GM20431 (cell line): ENCODE data around the gene KRTAP12-1.
"Not testable (repeated sequence)": the region's sequence is repeated elsewhere in the genome, so short reads cannot be mapped to it uniquely, and the experiment has no call there.

Experiments used
- in situ Hi-C: fragments of 300-500 bp; cut with MseI, MboI; formaldehyde crosslinking; loops from one replicate; pipeline ENCODE4 v1.15.0; 2020; ENCODE audit warnings: low sequenced_read_pairs; ENCODE audit not compliant: unreplicated experiment

The KRTAP12-1 gene

DNA sequence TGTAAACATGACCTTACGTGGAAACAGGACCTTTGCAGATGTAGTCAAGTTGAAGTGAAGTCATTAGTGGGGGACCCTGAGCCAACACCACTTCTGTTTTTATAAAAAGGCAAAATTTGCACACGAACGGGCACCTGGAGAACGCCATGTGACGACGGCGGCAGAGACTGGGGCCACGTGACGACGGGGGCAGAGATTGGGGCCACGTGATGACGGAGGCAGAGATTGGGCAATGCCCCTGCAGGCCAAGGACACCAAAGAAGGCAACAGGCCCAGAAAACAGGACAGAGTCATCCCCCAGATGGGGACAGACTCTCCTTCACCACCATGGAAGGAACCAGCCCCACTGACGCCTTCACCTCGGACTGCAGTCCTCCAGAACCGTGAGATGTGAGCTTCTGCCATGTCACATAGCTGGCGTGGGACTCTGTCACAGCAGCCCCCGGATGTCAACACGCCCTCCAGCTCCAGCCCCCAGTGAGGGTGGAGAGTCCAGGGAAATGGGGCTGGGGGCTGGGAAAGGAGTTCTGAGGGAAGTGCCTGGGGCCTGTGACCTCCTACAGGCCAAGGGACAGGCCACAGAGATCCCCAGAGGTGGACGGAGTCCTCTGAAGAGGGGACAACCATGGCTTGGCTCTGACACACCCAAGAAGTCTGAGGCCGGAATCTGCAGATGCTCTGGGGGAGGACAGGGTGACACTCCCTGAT, 31.5 kb downstream of the KRTAP12-1 start:
- in situ Hi-C loops, result no loop called here

DNA sequence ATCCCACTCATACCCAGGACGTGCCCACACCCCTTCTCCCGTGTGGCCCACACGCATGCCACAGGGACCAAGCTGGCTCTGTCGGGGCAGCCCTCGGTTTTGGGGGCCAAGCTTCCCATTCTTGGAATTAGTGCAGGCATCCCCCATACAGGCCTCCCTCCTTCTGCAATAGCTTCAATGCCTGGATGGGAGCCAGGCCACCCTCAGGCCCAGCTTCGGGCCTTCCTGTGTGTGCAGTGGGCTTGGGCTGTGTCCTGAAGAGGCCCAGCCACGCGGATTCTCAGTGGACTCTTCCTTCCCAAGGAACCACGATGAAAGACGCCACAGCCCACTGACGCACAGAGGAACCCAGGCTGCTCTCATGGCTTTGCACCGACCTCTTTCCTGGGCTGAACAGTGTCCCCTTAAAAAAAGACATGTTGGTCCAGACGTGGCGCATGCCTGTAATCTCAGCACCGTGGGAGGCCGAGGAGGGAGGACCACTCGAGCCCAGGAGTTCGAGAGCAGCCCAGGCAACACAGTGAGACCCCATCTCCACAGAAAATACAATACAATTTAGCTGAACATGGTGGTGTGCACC, 32.4 kb downstream of the KRTAP12-1 start:
- in situ Hi-C loops, result no loop called here

DNA sequence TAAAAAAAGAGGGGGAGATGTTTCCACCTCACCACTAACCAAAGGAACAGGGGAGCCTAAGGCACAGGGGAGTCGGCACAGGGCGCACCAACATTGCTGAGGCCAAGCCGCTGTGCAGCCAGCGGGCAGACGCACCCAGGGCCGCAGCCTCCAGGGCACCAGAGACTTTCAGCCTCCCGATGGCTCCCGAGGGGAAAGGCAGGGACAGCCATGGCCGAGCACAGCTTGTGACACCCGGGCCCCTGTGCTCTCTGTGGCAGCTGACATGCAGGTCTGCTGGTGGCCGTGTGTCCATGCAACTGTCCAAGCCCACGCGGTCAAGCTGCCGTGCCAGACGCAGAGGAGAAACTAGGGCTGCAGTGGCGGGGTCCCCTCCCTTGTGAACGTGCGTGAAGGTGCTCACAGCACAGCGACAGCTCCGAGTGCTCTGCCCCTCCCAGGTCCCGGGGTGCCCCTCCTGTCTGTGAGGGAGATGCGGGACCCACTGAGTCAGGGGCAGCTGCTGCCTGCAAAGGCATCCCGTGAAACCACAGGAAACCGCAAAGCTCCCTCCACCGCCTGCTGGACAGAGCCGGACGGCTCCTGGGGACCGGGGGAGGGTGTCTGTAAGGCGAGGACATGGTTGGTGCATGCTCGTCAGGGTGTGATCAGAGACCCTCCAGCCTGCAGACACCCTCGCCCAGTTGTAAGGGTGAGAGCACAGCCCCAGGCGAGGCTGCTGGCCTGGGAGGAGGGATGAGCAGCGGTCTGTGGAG, 33.2 kb downstream of the KRTAP12-1 start:
- in situ Hi-C loops, result no loop called here

DNA sequence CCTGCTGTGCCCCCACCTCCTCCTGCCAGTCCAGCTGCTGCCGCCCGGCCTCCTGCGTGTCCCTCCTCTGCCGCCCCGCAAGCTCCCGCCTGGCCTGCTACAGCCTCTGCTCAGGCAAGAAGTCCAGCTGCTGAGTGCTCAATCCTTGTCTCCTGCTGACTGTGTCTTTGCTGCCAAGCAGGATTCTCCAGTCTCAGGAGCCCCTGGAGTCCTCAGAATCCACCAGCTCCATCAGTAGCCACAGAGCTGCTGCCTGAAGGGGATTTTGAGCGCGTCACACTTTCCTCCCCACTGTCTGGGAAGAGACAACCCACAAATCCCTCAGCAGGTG, 34.8 kb downstream of the KRTAP12-1 start:
- in situ Hi-C loops, result no loop called here

DNA sequence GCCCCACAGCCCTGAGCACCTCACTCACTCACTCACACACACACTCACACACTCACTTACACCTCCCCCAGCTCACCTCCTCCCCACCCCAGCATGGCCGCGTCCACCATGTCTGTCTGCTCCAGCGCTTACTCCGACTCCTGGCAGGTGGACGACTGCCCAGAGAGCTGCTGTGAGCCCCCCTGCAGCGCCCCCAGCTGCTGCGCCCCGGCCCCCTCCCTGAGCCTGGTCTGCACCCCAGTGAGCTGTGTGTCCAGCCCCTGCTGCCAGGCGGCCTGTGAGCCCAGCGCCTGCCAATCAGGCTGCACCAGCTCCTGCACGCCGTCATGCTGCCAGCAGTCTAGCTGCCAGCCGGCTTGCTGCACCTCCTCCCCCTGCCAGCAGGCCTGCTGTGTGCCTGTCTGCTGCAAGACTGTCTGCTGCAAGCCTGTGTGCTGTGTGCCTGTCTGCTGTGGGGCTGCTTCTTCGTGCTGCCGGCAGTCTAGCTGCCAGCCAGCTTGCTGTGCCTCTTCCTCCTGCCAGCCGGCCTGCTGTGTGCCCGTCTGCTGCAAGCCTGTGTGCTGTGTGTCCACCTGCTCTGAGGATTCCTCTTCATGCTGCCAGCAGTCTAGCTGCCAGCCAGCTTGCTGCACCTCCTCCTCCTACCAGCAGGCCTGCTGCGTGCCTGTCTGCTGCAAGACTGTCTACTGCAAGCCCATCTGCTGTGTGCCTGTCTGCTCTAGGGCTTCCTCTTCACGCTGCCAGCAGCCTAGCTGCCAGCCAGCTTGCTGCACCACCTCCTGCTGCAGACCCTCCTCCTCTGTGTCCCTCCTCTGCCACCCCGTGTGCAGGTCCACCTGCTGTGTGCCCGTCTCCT, 35.4 kb downstream of the KRTAP12-1 start, which contains the start of gene KRTAP10-11:
KRTAP10-11 (plus strand) TSS at position 49 of the 856 bp plus-strand sequence; CDS start at position 94, 45 bp downstream.
- in situ Hi-C loops, result not testable (repeated sequence)

DNA sequence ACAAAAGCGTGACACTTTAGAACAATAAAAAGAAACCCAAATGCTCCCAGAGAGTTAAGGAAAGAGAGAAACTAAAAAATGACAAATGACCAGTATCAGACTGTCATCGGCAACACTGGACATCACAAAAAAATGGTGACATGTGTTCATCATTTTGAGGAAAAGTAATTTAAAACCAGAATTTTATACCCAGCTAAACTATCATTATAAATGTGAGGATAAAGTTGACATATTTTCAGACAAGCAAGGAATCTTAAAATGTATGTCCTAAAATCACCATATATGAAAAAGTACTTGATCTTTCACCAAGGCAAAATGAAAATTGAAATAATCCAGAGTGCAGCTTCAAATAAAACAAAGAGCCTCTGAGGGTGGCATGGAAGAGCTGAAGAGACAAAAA, 37.1 kb downstream of the KRTAP12-1 start:
- in situ Hi-C loops, result no loop called here

DNA sequence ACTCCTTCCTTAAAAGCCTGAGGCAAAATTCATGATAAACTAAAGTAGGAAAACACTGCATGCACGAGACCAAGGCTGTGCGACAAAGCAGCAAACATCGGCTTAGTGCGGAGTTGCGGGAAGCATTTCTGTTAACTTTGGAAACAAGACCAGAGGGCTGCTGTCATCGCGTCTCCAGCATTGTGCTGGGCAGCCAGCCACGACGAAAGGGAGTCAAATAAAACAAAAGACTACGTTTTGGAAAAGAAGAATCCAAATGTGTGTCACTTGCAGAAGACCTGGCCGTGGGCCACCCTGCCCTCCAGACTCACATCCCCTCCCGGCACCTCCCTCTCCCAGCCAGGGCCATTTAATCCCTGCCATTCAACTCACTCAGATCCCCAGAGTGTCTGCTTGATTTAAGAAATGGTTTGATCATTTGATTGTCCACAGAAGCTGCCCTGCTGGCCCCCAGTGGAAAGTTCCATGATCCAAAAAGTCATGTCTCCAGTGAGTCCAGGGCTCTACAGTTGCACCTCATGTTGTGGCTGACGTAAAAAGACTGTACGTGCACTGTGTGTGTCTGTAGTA, 38.1 kb downstream of the KRTAP12-1 start:
- in situ Hi-C loops, result no loop called here

DNA sequence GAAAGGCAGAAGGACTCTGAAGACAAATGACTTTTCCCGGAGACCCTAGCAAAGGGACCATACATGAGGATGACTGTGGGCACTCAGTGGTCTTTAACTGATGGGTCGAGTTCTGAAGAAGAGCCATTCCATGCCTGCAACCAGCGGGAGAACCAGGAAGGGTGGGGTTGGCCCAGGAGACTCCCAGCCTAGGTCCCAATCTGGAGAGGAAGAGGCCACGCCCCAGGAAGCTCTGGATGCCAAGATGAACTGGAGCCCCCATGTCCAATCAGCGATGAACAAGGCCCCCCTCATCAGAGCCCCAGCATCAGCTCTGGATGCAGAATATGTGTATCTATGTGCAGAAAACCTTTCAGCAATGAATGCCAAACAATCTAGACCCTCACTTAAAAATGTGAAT, 41.2 kb downstream of the KRTAP12-1 start:
- in situ Hi-C loops, result no loop called here

DNA sequence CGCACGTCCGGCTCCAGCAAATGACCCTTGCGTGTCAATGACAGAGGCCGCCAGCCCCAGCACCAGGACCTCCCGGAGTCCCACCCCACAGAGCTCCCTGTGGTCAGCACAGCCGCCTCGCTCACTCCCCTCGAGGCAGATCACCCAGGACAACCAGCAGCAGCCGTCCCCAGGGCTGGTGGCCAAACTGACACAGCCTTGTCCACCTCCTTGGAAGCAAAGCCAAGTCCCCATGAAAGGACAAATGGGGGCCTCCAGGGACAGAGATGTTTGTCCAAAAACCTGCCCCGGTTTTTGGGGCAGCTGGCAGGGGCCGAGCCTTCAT, 42.7 kb downstream of the KRTAP12-1 start:
- in situ Hi-C loops, result no loop called here

DNA sequence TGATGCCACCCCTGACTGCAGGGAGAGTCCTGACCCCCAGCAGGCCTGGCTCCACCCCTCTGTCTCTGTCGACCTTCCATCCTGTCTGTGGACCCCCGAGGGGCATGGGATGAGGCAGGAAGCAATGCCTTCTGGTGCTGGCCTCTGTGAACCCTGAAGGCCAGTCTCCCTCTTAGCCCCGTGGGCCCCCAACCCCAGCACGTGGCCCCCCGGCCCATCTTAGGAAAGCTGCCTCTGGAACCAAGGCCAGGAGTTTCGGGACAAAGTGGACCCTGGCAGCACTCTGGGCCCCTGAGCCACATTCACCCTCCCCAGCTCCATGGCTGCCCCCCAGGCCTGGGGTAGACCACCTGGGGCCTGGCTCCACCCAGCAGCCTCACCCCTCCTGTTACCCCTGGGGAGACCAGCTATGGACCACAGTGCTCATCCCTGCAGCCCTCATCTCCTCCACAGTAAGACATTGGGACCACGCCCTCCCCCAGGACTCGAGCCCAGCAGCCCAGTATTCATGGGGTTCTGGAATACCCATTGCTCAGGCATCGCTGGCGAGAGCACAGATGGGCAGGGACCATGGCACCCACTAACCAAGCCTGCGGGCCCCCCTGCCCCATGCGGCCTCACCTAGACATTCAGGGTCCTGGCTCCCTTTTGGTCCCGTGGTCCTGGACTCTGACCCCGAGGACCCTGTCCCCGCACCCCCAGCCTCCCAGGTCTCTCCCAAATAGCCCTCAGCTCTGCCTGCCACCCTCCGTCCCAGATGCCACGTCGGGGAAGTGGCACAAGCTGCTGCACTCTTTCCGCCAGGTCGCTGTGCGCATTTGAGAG, 43.2 kb downstream of the KRTAP12-1 start:
- in situ Hi-C loops, result not testable (repeated sequence)

DNA sequence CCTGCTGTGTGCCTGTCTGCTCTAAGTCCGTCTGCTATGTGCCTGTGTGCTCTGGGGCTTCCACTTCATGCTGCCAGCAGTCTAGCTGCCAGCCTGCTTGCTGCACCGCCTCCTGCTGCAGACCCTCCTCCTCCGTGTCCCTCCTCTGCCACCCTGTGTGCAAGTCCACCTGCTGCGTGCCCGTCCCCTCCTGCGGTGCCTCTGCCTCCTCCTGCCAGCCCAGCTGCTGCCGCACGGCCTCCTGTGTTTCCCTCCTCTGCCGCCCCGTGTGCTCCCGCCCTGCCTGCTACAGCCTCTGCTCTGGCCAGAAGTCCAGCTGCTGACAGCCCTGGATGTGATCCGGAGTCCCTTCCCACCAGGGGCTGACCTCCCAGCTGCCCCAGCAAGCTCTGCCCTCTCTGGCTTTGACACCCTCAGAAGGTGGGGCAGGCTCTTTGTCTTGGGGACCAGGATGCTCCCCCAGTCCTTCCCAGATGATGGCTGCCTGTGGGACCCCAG, 44.1 kb downstream of the KRTAP12-1 start:
- in situ Hi-C loops, result not testable (repeated sequence)

DNA sequence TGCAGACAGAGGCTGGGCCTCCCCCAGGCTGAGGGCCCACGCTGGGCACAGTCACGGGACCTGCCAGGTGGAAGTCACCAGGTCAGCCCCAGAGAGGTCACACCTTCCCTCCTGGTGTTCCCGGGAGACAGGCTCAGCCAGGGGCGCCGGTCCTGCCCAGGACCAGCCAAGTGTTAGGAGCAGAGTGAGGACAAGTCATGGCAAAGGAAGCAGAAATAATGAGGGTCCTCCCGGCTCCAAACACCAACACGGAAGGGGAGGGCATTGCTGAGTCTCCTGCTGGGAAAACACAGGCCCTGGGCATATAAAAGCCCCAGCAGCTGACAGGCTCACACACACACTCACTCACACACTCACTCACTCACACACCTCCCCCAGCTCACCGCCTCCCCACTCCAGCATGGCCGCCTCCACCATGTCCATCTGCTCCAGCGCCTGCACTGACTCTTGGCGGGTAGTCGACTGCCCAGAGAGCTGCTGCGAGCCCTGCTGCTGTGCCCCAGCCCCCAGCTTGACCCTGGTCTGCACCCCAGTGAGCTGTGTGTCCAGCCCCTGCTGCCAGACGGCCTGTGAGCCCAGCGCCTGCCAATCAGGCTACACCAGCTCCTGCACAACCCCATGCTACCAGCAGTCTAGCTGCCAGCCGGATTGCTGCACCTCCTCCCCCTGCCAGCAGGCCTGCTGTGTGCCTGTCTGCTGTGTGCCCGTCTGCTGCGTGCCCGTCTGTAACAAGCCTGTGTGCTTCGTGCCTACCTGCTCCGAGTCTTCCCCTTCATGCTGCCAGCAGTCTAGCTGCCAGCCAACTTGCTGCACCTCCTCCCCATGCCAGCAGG, 44.7 kb downstream of the KRTAP12-1 start, which contains the start of gene KRTAP10-10:
KRTAP10-10 (plus strand) TSS at position 339 of the 833 bp plus-strand sequence; CDS start at position 401, 62 bp downstream.
- in situ Hi-C loops, result no loop called here

DNA sequence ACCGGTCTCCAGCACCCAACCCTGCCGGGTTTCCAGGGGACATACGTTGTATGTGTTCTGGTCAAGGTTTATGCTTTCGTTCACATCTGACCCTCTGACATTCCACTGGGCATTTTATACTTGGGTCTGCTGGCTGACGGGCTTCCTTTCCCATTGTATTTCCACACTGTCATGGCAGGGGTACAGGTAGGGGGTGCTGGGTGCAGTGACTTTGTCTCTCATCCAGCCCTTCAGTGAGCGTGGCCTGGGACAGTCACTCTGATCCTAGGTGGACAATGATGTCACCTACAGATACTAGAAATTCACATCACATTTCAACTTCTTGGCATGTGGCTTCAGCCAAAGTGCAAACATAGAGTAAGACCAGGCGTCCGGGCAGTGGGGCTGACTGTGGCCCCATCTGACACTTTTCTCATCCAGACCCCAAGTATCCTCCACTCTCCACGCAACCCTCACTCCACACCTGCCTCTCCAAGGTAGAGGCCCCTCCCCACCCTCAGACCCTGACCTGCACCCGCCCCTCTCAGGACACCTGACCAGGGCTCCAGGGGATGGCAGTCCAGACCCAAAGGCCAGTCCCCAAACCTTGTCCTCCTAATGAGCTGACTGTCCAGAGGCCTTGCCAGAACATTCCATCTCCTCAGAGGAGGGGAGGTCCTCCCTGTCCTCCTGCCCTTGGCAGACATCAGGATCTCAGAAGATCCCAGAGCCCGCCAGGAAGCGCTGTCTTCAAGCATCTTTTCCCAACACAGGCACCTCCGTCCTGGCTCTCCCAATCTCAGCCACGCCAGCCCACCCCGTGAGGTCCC, 45.5 kb downstream of the KRTAP12-1 start:
- in situ Hi-C loops, result no loop called here

DNA sequence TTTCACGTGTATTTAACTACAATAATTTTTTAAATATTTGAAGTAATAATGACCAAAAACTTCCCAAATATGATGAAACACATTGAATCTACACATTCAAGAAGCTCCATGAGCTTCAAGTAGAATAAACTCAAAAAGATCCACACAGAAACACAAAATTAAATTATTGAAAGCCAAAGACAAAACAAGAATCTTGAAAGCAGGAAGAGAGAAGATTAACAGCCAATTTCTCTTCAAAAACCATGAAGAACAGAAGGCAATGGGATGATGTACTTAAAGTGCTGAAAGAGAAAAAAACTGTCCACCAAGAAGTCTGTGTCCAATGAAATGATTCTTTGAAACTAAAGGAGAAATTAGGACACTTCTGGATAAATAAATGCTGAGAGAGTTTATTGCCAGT, 49.9 kb downstream of the KRTAP12-1 start:
- in situ Hi-C loops, result no loop called here
